ENCODE data around the gene KAZN.

DNA sequence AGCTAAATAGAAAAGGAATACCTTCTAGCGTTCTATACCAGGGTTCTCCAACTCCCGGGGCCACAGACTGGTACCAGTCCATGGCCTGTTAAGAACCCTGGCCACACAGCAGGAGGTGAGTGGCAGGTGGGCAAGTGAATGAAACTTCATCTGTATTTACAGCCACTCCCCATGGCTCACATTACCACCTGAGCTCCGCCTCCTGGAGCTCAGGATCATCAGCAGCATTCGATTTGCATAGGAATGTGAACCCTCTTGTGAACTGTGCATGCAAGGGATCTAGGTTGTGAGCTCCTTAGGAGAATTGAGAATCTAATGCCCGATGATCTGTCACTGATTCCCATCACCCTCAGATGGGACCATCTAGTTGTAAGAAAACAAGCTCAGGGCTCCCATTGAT is 107.3 kb downstream of the KAZN start:
- TF ChIP-seq RAD21 (conservative IDR thresholded peaks at IDR 0.05 in 1 of 2, IDR thresholded peaks at IDR 0.05 in 1 of 2) (no peak), SMC3 (IDR thresholded peaks at IDR 0.05) (no peak), NR3C1 (IDR thresholded peaks at IDR 0.05) (no peak), CBX2 (IDR thresholded peaks at IDR 0.05; ENCODE audit: borderline replicate concordance, low read depth) (no peak), POLR2A (IDR thresholded peaks at IDR 0.05; ENCODE audit: low read length) (no peak), EP300 (IDR thresholded peaks at IDR 0.05) (no peak), TP53 (CRISPR knock-in tag; IDR thresholded peaks at IDR 0.05) (no peak)
- TF ChIP-seq, protein P1, sequence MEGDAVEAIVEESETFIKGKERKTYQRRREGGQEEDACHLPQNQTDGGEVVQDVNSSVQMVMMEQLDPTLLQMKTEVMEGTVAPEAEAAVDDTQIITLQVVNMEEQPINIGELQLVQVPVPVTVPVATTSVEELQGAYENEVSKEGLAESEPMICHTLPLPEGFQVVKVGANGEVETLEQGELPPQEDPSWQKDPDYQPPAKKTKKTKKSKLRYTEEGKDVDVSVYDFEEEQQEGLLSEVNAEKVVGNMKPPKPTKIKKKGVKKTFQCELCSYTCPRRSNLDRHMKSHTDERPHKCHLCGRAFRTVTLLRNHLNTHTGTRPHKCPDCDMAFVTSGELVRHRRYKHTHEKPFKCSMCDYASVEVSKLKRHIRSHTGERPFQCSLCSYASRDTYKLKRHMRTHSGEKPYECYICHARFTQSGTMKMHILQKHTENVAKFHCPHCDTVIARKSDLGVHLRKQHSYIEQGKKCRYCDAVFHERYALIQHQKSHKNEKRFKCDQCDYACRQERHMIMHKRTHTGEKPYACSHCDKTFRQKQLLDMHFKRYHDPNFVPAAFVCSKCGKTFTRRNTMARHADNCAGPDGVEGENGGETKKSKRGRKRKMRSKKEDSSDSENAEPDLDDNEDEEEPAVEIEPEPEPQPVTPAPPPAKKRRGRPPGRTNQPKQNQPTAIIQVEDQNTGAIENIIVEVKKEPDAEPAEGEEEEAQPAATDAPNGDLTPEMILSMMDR (IDR thresholded peaks at IDR 0.05): no peak

Data from A549 (cell line).